IPS-18c (cell line): ENCODE measurements around the gene PTPRK.
"Not testable (repeated sequence)": the region's sequence is repeated elsewhere in the genome, so short reads cannot be mapped to it uniquely, and the experiment has no call there.

Experiments used
- H3K4me3 ChIP-seq: 2 replicates; pipeline ENCODE4 v1.7.0; 2013; ENCODE audit warnings: low read depth, mild to moderate bottlenecking, low read length, moderate library complexity; ENCODE audit not compliant: insufficient read depth
- H3K9me3 ChIP-seq: one replicate; pipeline ENCODE4 v1.6.1; 2013; ENCODE audit warnings: mild to moderate bottlenecking, low read length, moderate library complexity; ENCODE audit not compliant: control insufficient read depth, insufficient read depth

PTPRK gene

DNA sequence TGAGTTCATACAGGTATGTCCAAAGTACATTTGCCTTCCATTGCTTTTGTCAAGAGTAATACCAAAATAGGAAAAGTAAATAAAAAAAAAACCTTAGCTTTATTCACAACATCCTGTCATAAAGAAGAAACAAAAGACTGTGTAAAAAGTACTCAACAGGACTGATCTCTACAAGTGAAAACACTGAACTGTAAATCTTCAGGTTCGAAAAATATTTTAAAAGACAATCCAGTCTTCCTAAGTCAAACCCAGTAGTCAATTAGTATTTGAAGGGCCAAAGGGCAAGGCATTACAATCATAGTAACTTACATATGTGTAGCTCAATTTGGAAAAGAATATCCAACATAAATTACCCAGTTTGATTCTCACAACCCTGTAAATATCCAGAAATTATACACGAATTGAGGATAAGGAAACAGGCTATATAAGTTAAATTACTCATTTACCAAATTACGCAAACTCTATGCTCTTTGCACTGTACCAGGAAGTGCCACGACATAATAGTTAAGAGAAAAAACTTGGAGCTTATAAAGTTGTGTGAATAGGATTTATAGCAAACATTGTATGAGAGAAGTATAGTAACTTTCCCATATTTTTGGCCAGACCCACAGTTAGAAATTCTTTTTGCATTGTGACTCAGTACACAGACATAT lies 21.2 kb downstream of the PTPRK start:
- no peak overlapping the region for H3K4me3 ChIP-seq
- H3K9me3 ChIP-seq: no peaks in the 10 kb centered on the region

DNA sequence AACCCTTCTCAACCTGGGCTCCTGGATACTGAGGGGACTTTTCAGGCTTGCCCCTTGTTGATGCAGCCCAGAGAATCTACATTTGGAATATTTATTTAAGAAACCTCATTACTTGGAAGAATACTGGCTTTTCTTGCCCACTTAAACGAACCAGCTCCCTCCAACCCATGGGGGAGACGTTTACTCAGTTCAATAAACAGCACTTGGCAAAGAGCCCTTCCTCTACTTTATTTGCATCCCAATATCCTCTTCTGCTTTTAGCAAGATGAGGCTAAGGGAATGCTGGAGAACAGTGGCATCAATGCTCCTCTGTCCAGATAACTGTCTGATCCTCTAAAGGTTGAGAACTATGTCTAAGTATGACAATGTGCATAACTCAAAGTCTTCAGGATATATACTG lies 22.2 kb downstream of the PTPRK start:
- Histone ChIP-seq H3K4me3 (no peak overlapping the region), H3K9me3 (no peaks in the 10 kb centered on the region)

DNA sequence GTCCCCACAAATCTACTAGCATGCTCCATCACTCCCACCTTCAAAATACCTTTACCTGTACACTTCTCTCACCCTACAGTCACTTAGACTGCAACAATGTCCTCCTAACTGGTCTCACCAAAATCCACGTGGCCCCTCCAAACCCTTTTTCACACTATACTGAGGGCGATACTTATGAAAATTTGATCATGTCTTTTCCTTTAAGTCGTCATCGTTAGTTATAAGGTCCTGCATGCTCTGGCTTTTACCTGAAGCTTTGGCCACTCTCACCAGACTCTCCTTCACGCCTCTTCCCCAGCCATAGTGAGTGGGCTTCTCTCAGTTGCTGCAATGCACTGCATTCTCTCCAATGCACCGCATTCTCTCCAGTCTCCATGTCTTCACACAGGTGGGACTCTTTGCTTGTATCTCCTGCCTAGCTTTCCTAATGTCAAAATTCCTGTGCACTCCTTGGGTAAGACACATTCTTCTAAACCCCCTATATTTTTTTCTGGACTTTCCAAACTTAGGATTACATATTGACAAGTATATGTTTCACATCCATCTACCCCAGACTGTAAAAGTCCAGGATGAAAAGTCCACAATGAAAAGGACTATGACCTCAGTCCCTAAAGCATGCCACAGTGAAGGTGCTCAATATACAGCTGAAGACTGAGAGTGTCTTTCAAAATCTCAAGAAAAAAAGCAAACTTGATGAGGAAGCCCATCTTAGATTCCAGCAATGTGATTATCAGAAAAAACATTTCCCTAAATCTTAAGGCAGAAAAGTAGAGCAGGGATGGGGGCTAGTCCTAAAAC lies 24.7 kb downstream of the PTPRK start:
- no peaks in the 10 kb centered on the region for H3K9me3 ChIP-seq
- no peak overlapping the region for H3K4me3 ChIP-seq

DNA sequence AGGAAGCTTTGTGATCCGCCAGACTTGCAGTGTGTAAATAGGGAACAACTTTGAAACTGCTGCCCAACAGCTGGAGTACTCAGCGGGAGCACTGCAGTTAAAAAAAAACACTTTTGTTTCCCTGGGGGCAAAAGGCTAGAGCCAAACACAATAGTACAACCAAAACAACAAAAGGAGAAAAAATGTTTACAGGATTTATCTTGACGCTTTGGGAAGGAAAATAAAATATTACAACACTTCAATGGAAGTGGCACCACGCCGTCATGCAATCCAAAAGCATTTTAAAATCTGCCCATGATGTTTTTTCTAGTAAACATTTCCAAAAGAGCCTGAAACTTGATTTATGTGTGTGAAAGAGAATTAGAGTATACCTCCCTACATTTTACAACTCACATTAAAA lies 26.0 kb downstream of the PTPRK start:
- Histone ChIP-seq H3K9me3 (no peaks in the 10 kb centered on the region), H3K4me3 (no peak overlapping the region)

DNA sequence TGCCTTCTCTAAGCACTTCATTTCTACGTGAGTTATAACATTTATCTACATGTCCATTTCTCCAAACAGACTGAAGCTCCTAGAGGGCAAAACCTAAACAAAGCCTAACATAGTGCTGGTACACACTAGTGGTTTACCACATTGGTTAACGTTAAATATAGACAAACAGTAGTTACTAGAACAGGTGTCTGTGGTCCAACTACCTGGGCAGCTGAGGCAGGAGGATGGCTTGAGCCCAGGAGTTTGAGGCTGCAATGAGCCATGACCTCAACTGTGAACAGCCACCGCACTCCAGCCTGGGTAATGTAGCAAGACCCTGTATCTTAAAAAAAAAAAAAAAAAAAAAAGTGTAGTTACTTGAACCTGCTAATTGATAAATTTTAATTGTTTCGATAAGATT lies 26.5 kb downstream of the PTPRK start:
- H3K4me3 ChIP-seq: no peak overlapping the region
- H3K9me3 ChIP-seq: no peaks in the 10 kb centered on the region

DNA sequence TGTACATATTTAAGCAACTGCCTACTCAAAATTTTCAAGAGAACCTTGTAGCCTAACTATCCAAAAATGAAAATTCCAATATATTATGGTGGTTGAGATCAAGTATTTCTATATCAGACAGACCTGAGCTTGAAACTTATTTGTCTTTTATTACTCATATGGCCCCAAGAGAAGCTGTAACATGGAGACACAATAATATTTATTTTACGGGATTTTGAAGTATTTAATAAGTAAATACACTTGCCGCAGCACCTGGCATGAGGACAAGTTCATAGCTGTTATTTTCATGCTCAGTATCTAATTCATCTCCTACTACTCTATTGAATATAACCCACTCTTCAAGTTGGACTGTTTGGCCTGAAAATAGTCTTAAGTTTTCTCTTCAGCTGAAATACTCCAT lies 28.0 kb downstream of the PTPRK start:
- no peak overlapping the region for H3K4me3 ChIP-seq
- no peaks in the 10 kb centered on the region for H3K9me3 ChIP-seq

DNA sequence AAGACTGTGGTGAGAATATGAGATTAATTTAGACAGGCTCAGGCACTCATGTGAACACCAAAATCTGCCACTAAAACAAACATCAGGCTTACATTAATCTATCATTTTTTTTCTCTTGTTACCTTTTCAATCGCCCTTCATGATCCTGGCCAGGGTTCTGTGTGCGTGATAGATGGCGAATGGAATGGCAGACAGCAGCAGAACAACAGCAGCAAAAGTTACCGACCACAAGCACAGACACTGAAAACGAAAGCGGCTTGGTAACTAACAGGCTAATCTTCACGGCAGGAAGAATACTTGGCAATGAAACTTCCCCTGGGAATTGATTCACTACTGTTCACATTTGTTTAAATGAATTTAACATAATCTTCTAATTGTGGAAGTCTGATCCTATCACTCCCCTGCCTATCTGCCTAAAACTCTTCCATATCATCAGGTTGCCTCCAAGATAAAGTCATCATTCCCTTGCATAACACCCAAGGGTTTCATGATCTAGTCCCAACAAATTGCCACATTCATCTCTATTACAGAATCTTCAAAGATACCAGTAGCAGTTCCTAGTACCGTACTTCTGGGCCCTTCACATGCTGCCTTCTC lies 28.7 kb downstream of the PTPRK start:
- H3K9me3 ChIP-seq: no peaks in the 10 kb centered on the region
- H3K4me3 ChIP-seq: no peak overlapping the region

DNA sequence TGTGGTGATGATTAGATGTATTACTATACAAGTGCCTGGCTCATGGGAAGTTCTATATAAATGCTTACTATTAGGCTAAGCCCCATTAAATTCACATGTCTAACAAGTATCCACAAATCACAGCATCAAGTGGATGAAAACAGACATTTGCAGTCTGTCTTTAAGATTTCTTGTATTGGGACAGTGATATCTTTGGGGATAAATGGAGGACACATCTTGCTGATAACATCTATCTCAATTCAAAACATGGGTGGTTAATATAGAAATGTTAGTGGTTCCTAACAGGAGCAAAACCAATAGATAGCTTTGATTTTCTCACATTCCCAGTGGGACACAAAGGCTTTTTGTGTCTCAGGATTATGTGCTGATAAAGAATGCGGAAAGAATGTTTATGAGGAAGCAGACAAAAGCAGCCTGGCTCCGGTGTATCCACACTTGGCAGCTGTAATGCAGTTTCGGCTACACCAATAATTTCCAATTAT lies 29.3 kb downstream of the PTPRK start:
- no peaks in the 10 kb centered on the region for H3K9me3 ChIP-seq
- no peak overlapping the region for H3K4me3 ChIP-seq

DNA sequence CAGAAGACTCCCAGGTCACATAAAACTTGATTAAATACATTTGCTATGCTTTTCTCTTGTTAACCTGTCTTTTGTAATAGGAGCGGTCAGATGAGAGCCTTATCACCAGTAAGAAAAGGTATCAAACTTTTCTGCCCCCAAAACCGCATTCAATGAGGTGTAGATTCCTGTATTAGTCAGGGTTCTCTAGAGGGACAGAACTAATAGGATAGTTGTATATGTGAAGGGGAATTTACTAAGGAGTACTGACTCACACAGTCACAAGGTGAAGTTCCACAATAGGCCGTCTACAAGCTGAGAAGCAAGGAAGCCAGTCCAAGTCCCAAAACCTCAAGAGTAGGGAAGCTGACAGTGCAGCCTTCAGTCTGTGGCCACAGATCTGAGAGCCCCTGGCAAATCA lies 32.7 kb downstream of the PTPRK start:
- H3K4me3 ChIP-seq: no peak overlapping the region
- no peaks in the 10 kb centered on the region for H3K9me3 ChIP-seq

DNA sequence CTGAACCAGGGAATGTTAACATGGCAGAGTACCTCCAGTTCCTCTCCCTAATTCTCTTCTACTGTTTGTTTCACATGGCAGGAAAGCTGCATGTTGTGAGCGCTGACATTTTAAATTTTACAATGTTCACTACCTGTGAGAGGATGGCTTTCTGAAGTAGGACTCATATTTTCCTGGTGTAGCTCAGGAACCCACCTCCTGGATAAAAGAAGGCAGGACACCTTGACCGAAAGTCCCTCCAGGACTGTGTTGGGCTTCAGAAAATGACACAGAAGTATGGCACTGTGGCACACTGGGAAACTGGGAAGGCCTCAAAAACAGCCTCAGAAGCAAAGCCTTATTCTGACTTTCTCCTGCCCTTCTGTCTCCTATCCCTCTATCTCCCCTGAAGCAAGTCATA lies 33.3 kb downstream of the PTPRK start:
- H3K9me3 ChIP-seq: no peaks in the 10 kb centered on the region
- no peak overlapping the region for H3K4me3 ChIP-seq

DNA sequence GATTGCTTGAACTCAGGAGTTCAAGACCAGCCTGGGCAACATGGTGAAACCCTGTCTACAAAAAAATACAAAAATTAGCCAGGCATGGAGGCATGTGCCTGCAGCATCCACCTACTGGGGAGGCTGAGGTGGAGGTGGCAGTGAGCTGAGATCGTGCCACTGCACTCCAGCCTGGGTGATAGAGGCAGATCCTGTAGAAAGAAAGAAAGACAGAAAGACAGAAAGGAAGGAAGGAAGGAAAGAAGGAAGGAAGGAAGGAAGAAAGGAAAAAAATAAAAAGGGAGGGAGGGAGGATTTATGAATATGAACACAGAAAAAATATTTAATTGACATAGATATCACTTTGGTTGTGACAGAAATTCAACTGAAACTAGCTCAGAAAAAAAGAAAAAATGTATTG lies 33.8 kb downstream of the PTPRK start:
- H3K4me3 ChIP-seq, H3K9me3 ChIP-seq: not testable (repeated sequence)

DNA sequence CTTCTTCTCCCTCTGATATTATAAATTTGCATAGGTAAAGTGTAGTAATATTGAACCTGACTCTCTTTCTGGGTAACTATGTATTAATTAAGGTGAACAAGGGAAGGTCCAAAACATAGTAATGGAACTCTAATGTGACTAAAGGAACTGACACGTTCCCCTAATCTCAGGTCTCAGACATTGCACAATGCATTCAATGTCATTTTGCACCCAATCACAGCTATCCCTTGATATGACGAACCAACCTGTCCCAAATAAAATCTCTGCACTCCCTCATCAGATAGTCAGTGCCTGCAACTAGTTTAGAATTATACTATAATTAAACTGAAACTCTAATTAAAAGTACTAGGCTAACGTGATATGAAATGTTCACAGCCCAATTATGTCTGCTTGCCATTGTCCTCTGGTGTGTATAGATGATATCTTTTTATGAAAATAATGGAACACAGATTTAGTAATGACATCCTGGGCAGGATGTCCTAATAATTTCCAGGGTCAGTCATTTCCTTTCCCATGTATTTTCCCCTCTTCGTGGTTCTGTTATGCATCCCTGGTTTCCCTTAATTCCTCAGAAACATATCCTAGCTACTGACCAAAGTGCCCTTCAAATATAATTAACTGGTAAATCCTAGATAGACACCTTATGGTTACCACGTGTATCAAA lies 36.8 kb downstream of the PTPRK start:
- H3K9me3 ChIP-seq: no peaks in the 10 kb centered on the region

DNA sequence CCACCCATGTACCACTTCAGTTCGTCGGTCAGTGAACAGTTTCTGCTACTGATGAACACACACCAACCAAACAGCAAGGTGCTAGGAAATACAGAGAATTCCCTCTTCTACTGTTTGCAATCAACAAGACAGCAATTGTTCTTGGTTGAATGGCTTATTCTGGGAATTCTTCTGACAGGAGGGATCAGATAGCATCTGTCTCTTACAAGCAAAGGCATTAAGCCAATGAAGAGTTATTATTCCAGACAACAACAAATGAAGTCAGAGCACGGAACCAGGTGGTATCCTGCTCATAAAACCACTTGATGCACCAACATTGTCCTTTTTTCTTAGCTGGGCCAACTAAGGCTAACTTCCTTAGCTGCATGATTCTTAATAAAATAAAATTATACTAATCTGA lies 37.8 kb downstream of the PTPRK start:
- H3K9me3 ChIP-seq: no peaks in the 10 kb centered on the region
- no peak overlapping the region for H3K4me3 ChIP-seq

More for the DNA sequence above, 36.8 kb downstream of the PTPRK start:
- no peak overlapping the region for H3K4me3 ChIP-seq

DNA sequence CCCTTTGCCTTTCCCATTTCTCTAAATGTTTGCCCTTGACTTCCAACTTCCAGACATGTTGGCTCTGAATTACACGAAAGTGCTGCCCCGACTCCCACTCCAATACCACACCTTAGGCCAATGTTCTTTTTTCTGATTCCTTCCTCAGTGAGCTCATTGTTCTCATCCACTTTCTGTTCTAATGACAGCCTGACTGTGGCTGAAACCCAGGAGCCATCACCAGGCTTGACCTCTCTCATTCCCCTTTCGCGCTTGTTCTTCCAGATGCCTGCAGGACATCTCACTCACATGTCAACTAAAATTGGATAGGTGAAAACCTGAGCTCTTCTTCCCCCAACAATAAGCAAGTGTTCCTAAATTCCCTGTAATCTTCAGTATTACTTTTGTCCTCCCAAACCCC lies 40.4 kb downstream of the PTPRK start:
- H3K9me3 ChIP-seq: no peaks in the 10 kb centered on the region
- no peak overlapping the region for H3K4me3 ChIP-seq

DNA sequence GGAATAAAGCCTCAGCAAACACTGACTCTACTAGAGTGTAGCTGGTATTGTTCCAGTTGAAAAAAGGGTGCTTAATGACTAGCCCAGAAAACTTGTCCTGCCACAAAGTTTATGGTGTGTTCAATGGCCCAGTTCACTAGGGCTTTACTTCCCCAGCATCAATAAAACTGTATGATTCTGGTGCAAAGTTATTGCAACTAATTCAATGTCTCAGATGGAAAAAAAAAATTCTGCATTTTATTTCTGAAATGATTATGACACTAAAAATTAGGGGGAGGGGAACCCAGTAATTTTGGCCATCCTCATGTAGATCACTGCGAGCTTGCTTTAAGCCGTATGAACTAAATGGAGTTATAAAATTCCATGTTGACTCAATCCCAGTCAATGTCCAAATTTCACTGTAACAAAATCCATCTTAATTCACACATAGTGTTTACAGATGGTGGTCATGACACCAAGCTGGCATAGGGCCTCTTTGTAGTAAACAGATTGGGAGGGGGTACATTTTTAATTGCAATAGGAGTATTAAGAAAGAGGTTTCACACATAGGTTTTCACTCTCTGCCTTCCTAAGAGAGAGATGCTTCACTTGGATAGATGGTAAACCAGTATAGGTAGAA lies 41.2 kb downstream of the PTPRK start:
- H3K9me3 ChIP-seq: no peaks in the 10 kb centered on the region

DNA sequence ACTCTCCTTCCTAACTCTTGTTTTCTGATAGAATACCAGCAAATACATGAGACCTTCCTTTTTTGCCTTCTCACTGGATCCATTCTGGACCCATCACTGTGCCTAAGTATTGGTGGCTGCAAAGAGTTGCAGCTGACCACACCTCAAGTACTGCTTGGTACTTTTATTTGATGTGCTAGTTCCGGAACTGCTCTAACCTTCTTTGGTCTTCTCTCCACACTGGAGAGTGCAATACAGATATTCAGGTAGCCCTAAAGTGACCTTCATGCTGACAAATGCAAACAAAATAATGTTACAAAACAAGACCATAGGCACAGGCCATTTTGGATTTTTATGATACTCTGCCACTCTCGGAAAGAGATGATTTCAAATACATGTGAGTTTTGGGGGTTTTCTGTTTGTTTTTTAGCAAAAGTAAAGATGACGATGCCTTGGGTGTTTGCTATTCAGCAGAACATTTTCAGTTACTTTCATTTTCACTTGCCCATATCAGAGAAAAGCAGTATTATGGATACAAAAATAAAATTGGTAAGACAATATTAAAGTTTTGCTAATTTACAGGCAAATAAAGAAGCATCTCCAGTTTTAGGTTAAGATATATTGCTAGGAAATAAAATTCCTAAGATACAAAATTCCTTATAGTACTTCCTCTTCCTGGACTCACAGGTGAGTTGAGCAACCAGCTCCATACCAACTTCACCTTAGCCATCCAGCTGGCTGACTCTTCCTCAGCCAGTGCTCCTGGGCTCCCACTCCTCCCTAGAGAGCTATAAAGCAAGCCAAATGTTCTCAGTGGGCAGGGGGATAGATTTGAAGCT lies 42.0 kb downstream of the PTPRK start:
- Histone ChIP-seq H3K4me3 (no peak overlapping the region), H3K9me3 (no peaks in the 10 kb centered on the region)

More for the DNA sequence above, 41.2 kb downstream of the PTPRK start:
- H3K4me3 ChIP-seq: no peak overlapping the region

DNA sequence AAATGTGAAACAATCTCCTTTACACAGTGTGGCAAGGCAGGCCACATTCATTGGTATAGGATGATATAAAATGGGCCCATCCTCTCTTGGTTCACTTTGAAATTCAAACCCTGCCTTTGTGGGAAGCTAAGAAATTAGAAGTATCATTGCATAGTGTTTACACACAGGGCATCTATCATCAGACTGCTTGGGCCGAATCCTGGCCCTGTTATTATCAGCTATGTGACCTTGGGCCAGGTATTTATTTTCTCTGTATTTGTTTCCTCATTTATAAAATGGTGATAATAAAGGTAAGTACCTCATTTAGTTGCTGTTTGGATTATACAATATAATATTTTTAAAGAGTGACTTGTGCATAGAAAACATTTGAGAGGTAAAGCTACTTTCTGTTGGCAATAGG lies 45.5 kb downstream of the PTPRK start:
- Histone ChIP-seq H3K4me3 (no peak overlapping the region), H3K9me3 (no peaks in the 10 kb centered on the region)
